Chondrocyte (in vitro differentiated cells): ENCODE data around the gene KCTD2. TPM values are rescaled to one million over a fixed set of nuclear protein-coding genes. Genes with fewer than 3 reads are reported as not detected.
A peak's percentile ranks its signal among the peaks of the same experiment; 100 is the strongest.
"Not testable (repeated sequence)": the region's sequence is repeated elsewhere in the genome, so short reads cannot be mapped to it uniquely, and the experiment has no call there.

ENCODE experiments used
- DNase-seq: peaks from one replicate; pipeline ENCODE4 v3.0.0; 2021; ENCODE audit warnings: mixed read lengths, low spot score
- H3K27ac Mint-ChIP-seq: one replicate; pipeline ENCODE4 v1.8.0; 2021; ENCODE audit warnings: mild to moderate bottlenecking, moderate library complexity, mixed read lengths; ENCODE audit not compliant: unreplicated experiment
- H3K27me3 Mint-ChIP-seq: 2 replicates; pipeline ENCODE4 v1.8.0; 2021; ENCODE audit warnings: low read depth, mixed read lengths
- H3K36me3 Mint-ChIP-seq: 2 replicates; pipeline ENCODE4 v1.8.0; 2021; ENCODE audit warnings: low read depth, mixed read lengths
- H3K4me1 Mint-ChIP-seq: 2 replicates; pipeline ENCODE4 v1.8.0; 2021; ENCODE audit warnings: low read depth, mild to moderate bottlenecking, mixed read lengths
- H3K4me3 Mint-ChIP-seq: one replicate; pipeline ENCODE4 v1.8.0; 2021; ENCODE audit warnings: mild to moderate bottlenecking, moderate library complexity, mixed read lengths; ENCODE audit not compliant: unreplicated experiment
- H3K9me3 Mint-ChIP-seq: 2 replicates; pipeline ENCODE4 v1.8.0; 2021; ENCODE audit warnings: low read depth, mixed read lengths
- CTCF ChIP-seq: fragments of 200-600 bp; sonication (generic); IDR thresholded peaks from 2 replicates; pipeline ENCODE4 v1.5.0; 2021; ENCODE audit warnings: antibody characterized with exemption, mild to moderate bottlenecking, moderate library complexity
- total RNA-seq: library from RNA; stranded (reverse); gene quantifications from 3 replicates; pipeline ENCODE4 v1.2.1, GENCODE V29; 2021

Gene KCTD2
- total RNA-seq, 1 donor from 2014 or later: 17.1 TPM

- no peaks in the 10 kb centered on the region for H3K27me3 Mint-ChIP-seq
- no peak for TF ChIP-seq CTCF
- peak; percentile 52 for DNase-seq
- no peak overlapping the region for H3K27ac Mint-ChIP-seq
- H3K36me3 Mint-ChIP-seq: peaks cover 19% of the 10 kb centered on the region
- H3K9me3 Mint-ChIP-seq: no peaks in the 10 kb centered on the region
- H3K4me3 Mint-ChIP-seq: no peak overlapping the region
- peaks cover 6% of the 10 kb centered on the region for H3K4me1 Mint-ChIP-seq
These were observed 18.0 kb downstream of the KCTD2 start for GRCh38 chr17:75064867-75065561.

GRCh38 chr17:75065562-75066151, 18.6 kb downstream of the KCTD2 start:
- DNase-seq: no peak
- Mint-ChIP-seq H3K36me3 (peaks cover 19% of the 10 kb centered on the region), H3K9me3 (no peaks in the 10 kb centered on the region), H3K4me1 (peaks cover 3% of the 10 kb centered on the region), H3K27me3 (no peaks in the 10 kb centered on the region), H3K4me3 (no peak overlapping the region), H3K27ac (no peak overlapping the region)
- TF ChIP-seq CTCF: no peak

- Mint-ChIP-seq H3K9me3 (no peaks in the 10 kb centered on the region), H3K27me3 (no peaks in the 10 kb centered on the region), H3K4me3 (no peak overlapping the region), H3K36me3 (peaks cover 6% of the 10 kb centered on the region), H3K4me1 (peaks cover 7% of the 10 kb centered on the region), H3K27ac (no peak overlapping the region)
- DNase-seq: peak; percentile 9
- TF ChIP-seq CTCF: no peak
These were observed 20.8 kb downstream of the KCTD2 start for GRCh38 chr17:75067856-75068255.

GRCh38 chr17:75068750-75069149, 21.7 kb downstream of the KCTD2 start:
- H3K4me1 Mint-ChIP-seq: peaks cover 7% of the 10 kb centered on the region
- H3K27me3 Mint-ChIP-seq: no peaks in the 10 kb centered on the region
- H3K4me3 Mint-ChIP-seq: no peak overlapping the region
- TF ChIP-seq CTCF: no peak
- peaks cover 4% of the 10 kb centered on the region for H3K36me3 Mint-ChIP-seq
- no peaks in the 10 kb centered on the region for H3K9me3 Mint-ChIP-seq
- DNase-seq: no peak
- H3K27ac Mint-ChIP-seq: no peak overlapping the region

- Mint-ChIP-seq H3K27ac (no peak overlapping the region), H3K9me3 (no peaks in the 10 kb centered on the region), H3K27me3 (no peaks in the 10 kb centered on the region), H3K4me3 (no peak overlapping the region), H3K4me1 (peaks cover 7% of the 10 kb centered on the region), H3K36me3 (no peaks in the 10 kb centered on the region)
- peak; percentile 30 for DNase-seq
- peak; percentile 77 for TF ChIP-seq CTCF
These were observed 22.8 kb downstream of the KCTD2 start for GRCh38 chr17:75069783-75070182.

- H3K4me3 Mint-ChIP-seq, H3K9me3 Mint-ChIP-seq, H3K36me3 Mint-ChIP-seq: not testable (repeated sequence)
These were observed 24.6 kb downstream of the KCTD2 start for GRCh38 chr17:75071478-75072271.

GRCh38 chr17:75072909-75073308, 25.9 kb downstream of the KCTD2 start:
- not testable (repeated sequence) for H3K4me1 Mint-ChIP-seq, DNase-seq, H3K4me3 Mint-ChIP-seq, H3K9me3 Mint-ChIP-seq, H3K36me3 Mint-ChIP-seq, H3K27me3 Mint-ChIP-seq, H3K27ac Mint-ChIP-seq

More at GRCh38 chr17:75071478-75072271, 24.6 kb downstream of the KCTD2 start:
- not testable (repeated sequence) for H3K27me3 Mint-ChIP-seq, H3K27ac Mint-ChIP-seq, H3K4me1 Mint-ChIP-seq
- DNase-seq: peak; percentile 3
